Measurements from ENCODE around the gene WHRN. TPM values are rescaled to one million over a fixed set of nuclear protein-coding genes. Genes with fewer than 3 reads are reported as not detected.

WHRN gene
- total RNA-seq, 1 donor from 2014 or later, result 3.2 TPM

DNA sequence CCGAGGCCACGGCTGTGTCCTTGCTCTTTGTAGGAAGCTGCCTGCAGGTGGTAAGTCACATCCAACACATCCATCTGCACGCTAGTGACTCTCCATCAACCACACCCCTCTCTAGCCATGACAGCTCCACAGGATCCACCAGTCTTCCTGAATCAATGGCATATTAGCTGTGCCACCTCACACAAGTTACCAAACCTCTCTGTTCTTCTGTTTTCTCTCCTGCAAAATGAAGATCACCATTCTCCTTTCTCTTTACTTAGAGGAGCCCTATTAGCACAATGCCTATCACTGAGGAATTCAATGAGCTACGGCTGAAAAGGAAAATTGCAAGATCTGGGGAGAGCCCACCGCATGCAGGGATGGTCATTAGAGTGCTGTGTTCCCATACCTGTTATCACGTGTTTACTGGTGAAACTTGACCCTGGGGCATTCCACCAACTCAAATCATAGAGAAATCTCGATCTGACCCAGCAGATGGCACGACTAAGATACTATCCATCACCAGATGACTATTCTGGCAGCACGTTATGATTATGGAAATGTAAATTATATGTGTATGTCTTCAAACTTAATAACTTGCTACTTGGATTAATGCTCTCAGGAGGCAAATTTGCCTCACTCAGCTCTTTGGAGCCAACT is 20.9 kb downstream of the WHRN start:
- TF ChIP-seq, protein P1, sequence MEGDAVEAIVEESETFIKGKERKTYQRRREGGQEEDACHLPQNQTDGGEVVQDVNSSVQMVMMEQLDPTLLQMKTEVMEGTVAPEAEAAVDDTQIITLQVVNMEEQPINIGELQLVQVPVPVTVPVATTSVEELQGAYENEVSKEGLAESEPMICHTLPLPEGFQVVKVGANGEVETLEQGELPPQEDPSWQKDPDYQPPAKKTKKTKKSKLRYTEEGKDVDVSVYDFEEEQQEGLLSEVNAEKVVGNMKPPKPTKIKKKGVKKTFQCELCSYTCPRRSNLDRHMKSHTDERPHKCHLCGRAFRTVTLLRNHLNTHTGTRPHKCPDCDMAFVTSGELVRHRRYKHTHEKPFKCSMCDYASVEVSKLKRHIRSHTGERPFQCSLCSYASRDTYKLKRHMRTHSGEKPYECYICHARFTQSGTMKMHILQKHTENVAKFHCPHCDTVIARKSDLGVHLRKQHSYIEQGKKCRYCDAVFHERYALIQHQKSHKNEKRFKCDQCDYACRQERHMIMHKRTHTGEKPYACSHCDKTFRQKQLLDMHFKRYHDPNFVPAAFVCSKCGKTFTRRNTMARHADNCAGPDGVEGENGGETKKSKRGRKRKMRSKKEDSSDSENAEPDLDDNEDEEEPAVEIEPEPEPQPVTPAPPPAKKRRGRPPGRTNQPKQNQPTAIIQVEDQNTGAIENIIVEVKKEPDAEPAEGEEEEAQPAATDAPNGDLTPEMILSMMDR (IDR thresholded peaks at IDR 0.05; ENCODE audit: partially characterized antibody, unreplicated experiment), result no peak
- no peaks in the 10 kb centered on the region for H3K36me3 Mint-ChIP-seq (ENCODE audit: unreplicated experiment)
- peaks cover 6% of the 10 kb centered on the region for H3K27me3 Mint-ChIP-seq (ENCODE audit: unreplicated experiment)
- no peak overlapping the region for H3K4me3 Mint-ChIP-seq (ENCODE audit: unreplicated experiment)
- no peak overlapping the region for H3K27ac Mint-ChIP-seq (ENCODE audit: unreplicated experiment)
- H3K9me3 Mint-ChIP-seq (ENCODE audit: unreplicated experiment), result peaks cover 6% of the 10 kb centered on the region
- H3K4me1 Mint-ChIP-seq (ENCODE audit: low read depth, unreplicated experiment), result peaks cover 5% of the 10 kb centered on the region
- no peak for DNase-seq

DNA sequence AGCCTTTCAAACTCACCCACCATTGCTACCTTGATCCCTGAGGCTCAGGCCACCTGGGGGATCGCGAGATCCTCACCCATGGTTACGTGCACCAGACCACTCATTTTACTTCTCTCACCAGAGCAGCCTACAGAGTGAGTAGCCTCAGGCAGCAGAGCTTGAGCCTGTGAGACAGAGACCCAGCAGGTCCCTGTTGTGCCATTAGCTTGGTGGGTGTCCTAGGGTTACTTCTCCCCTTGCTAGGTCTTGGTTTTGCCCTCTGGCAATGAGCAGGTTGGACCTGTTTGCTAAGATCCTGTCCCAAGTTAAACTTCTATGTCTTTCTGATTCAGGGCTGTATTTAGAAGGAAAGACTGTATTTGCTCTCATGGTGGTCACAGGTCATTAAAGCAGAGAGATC is 21.8 kb downstream of the WHRN start:
- Mint-ChIP-seq H3K27ac (ENCODE audit: unreplicated experiment) (no peak overlapping the region), H3K9me3 (ENCODE audit: unreplicated experiment) (peaks cover 6% of the 10 kb centered on the region), H3K27me3 (ENCODE audit: unreplicated experiment) (peaks cover 6% of the 10 kb centered on the region), H3K4me3 (ENCODE audit: unreplicated experiment) (no peak overlapping the region), H3K4me1 (ENCODE audit: low read depth, unreplicated experiment) (no peaks in the 10 kb centered on the region), H3K36me3 (ENCODE audit: unreplicated experiment) (no peaks in the 10 kb centered on the region)
- DNase-seq, result no peak
- TF ChIP-seq, protein P1 (IDR thresholded peaks at IDR 0.05; ENCODE audit: partially characterized antibody, unreplicated experiment), result no peak

DNA sequence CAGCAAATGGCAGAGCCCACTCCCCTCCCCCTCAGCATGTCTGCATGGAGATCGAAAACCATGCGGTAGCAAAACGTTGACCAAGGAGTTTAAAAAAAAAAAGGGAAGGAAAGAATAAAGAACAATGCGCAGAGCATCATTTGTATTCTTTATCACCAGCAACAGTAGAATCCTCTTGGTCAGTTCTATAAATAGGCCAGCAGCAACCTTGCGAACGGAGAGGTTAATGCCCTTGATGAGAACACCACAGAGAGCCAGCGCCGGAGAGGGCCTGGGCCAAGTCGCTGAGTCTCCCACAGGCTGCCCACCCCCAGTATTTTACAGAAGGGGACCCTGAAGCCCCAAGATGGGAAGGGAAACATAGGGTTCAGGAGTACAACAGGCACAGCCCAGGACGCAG is 22.7 kb downstream of the WHRN start:
- Mint-ChIP-seq H3K27ac (ENCODE audit: unreplicated experiment) (no peak overlapping the region), H3K4me1 (ENCODE audit: low read depth, unreplicated experiment) (no peaks in the 10 kb centered on the region), H3K27me3 (ENCODE audit: unreplicated experiment) (peaks cover 6% of the 10 kb centered on the region), H3K36me3 (ENCODE audit: unreplicated experiment) (no peaks in the 10 kb centered on the region), H3K4me3 (ENCODE audit: unreplicated experiment) (no peak overlapping the region), H3K9me3 (ENCODE audit: unreplicated experiment) (peaks cover 6% of the 10 kb centered on the region)
- no peak for DNase-seq
- TF ChIP-seq, protein P1 (IDR thresholded peaks at IDR 0.05; ENCODE audit: partially characterized antibody, unreplicated experiment), result no peak

DNA sequence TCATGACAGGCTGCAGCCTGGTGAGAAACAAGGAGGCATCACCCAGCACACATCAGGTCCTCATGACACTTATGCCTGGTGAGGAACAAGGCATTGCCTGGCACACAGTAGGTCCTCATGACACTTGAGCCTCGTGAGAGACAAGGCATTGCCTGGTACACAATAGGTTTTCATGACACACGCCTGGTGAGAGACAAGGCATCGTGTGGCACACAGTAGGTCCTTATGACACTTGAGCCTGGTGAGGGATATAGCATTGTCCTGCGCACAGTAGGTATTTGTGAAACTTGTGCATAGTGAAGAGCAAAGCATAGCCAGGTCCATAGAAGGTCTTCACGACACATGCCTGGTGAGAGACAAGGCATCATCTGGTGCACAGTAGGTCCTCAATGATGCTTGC is 23.5 kb downstream of the WHRN start:
- no peaks in the 10 kb centered on the region for H3K36me3 Mint-ChIP-seq (ENCODE audit: unreplicated experiment)
- peaks cover 6% of the 10 kb centered on the region for H3K9me3 Mint-ChIP-seq (ENCODE audit: unreplicated experiment)
- H3K4me1 Mint-ChIP-seq (ENCODE audit: low read depth, unreplicated experiment), result no peaks in the 10 kb centered on the region
- H3K27me3 Mint-ChIP-seq (ENCODE audit: unreplicated experiment), result peaks cover 6% of the 10 kb centered on the region
- no peak overlapping the region for H3K27ac Mint-ChIP-seq (ENCODE audit: unreplicated experiment)
- DNase-seq, result no peak
- H3K4me3 Mint-ChIP-seq (ENCODE audit: unreplicated experiment), result no peak overlapping the region
- TF ChIP-seq, protein P1 (IDR thresholded peaks at IDR 0.05; ENCODE audit: partially characterized antibody, unreplicated experiment), result no peak

- TF ChIP-seq, protein P1 (IDR thresholded peaks at IDR 0.05; ENCODE audit: partially characterized antibody, unreplicated experiment), result no peak
- no peak overlapping the region for H3K27ac Mint-ChIP-seq (ENCODE audit: unreplicated experiment)
- no peak overlapping the region for H3K4me3 Mint-ChIP-seq (ENCODE audit: unreplicated experiment)
These were observed 24.4 kb downstream of the WHRN start for GRCh38 chr9:114480746-114481435.

More at GRCh38 chr9:114480746-114481435, 24.4 kb downstream of the WHRN start:
- H3K36me3 Mint-ChIP-seq (ENCODE audit: unreplicated experiment), result no peaks in the 10 kb centered on the region
- H3K4me1 Mint-ChIP-seq (ENCODE audit: low read depth, unreplicated experiment), result no peaks in the 10 kb centered on the region
- peaks cover 3% of the 10 kb centered on the region for H3K9me3 Mint-ChIP-seq (ENCODE audit: unreplicated experiment)
- DNase-seq, result no peak
- peaks cover 4% of the 10 kb centered on the region for H3K27me3 Mint-ChIP-seq (ENCODE audit: unreplicated experiment)
